ENCODE results near the gene TNFRSF4. TPM values are rescaled to one million over a fixed set of nuclear protein-coding genes. Genes with fewer than 3 reads are reported as not detected.

TNFRSF4 gene
- total RNA-seq, 6 donors from 2014 or later = 0.46 to 15.4 (median 2.4) TPM

GRCh38 chr1:1237874-1238701 is 24.1 kb upstream of the TNFRSF4 start:
- ATAC-seq (ENCODE audit: low FRiP score in 2 of 2) = no peak
- TF ChIP-seq POLR2A (IDR thresholded peaks at IDR 0.05) = no peak
- no peak for TF ChIP-seq POLR2AphosphoS5 (IDR thresholded peaks at IDR 0.05)
- TF ChIP-seq EP300 (IDR thresholded peaks at IDR 0.05) = no peak
- no peak for TF ChIP-seq CTCF (IDR thresholded peaks at IDR 0.05)
- H3K27ac ChIP-seq = no peak overlapping the region
- no peak overlapping the region for H3K4me3 ChIP-seq
- WGBS, 2 donors = 60 to 62% methylated on average over 3 to 34 of the region's 48 CpGs
- peaks cover 8 to 39% (median 15%) of the 10 kb centered on the region in 4 donors for H3K4me1 ChIP-seq
- H3K27me3 ChIP-seq = peaks cover 0 to 30% (median 11%) of the 10 kb centered on the region in 4 donors
- H3K36me3 ChIP-seq = no peaks in the 10 kb centered on the region
- no peaks in the 10 kb centered on the region for H3K9me3 ChIP-seq
- peak in 1 of 2 donors; percentile 80 for DNase-seq

GRCh38 chr1:1236945-1237873 is 23.3 kb upstream of the TNFRSF4 start:
- WGBS, 2 donors = 34 to 36% methylated on average over 11 to 33 of the region's 34 CpGs
- DNase-seq = peak in 1 of 2 donors; percentile 84
- Histone ChIP-seq H3K27ac (no peak overlapping the region), H3K4me1 (peaks cover 15 to 47% (median 21%) of the 10 kb centered on the region in 4 donors), H3K9me3 (peaks cover 0 to 3% (median 0%) of the 10 kb centered on the region in 4 donors), H3K4me3 (no peak overlapping the region), H3K36me3 (no peaks in the 10 kb centered on the region), H3K27me3 (peaks cover 0 to 30% (median 11%) of the 10 kb centered on the region in 4 donors)
- no peak for ATAC-seq (ENCODE audit: low FRiP score in 2 of 2)
- no peak for TF ChIP-seq EP300 (IDR thresholded peaks at IDR 0.05)
- no peak for TF ChIP-seq POLR2AphosphoS5 (IDR thresholded peaks at IDR 0.05)
- no peak for TF ChIP-seq CTCF (IDR thresholded peaks at IDR 0.05)
- TF ChIP-seq POLR2A (IDR thresholded peaks at IDR 0.05) = no peak

GRCh38 chr1:1236176-1236763 is 22.3 kb upstream of the TNFRSF4 start:
- DNase-seq (peak in 1 of 2 donors; percentile 74), ATAC-seq (ENCODE audit: low FRiP score in 2 of 2) (no peak)
- Histone ChIP-seq H3K9me3 (peaks cover 0 to 3% (median 0%) of the 10 kb centered on the region in 4 donors), H3K4me3 (no peak overlapping the region), H3K27ac (no peak overlapping the region), H3K36me3 (no peaks in the 10 kb centered on the region), H3K4me1 (peaks cover 15 to 47% (median 21%) of the 10 kb centered on the region in 4 donors), H3K27me3 (peaks cover 0 to 30% (median 11%) of the 10 kb centered on the region in 4 donors)
- TF ChIP-seq CTCF (IDR thresholded peaks at IDR 0.05) (no peak), POLR2AphosphoS5 (IDR thresholded peaks at IDR 0.05) (no peak), POLR2A (IDR thresholded peaks at IDR 0.05) (no peak), EP300 (IDR thresholded peaks at IDR 0.05) (no peak)
- 89 to 93% methylated on average over 7 to 22 of the region's 22 CpGs for WGBS, 2 donors

GRCh38 chr1:1235016-1235744 is 21.2 kb upstream of the TNFRSF4 start:
- 90 to 97% methylated on average over 20 to 27 of the region's 27 CpGs for WGBS, 2 donors

More at GRCh38 chr1:1235016-1235744, 21.2 kb upstream of the TNFRSF4 start:
- Histone ChIP-seq H3K36me3 (no peaks in the 10 kb centered on the region), H3K27ac (no peak overlapping the region), H3K4me3 (no peak overlapping the region), H3K27me3 (peaks cover 0 to 29% (median 11%) of the 10 kb centered on the region in 4 donors), H3K4me1 (peaks cover 24 to 57% (median 31%) of the 10 kb centered on the region in 4 donors), H3K9me3 (peaks cover 0 to 3% (median 0%) of the 10 kb centered on the region in 4 donors)
- ATAC-seq (ENCODE audit: low FRiP score in 2 of 2) (no peak), DNase-seq (peak in 1 of 2 donors; percentile 80)
- TF ChIP-seq POLR2A (IDR thresholded peaks at IDR 0.05) (no peak), CTCF (IDR thresholded peaks at IDR 0.05) (no peak), POLR2AphosphoS5 (IDR thresholded peaks at IDR 0.05) (no peak), EP300 (IDR thresholded peaks at IDR 0.05) (no peak)

Data from upper lobe of left lung (tissue), 6 donors.